ENCODE data around the gene TSHR.

DNA sequence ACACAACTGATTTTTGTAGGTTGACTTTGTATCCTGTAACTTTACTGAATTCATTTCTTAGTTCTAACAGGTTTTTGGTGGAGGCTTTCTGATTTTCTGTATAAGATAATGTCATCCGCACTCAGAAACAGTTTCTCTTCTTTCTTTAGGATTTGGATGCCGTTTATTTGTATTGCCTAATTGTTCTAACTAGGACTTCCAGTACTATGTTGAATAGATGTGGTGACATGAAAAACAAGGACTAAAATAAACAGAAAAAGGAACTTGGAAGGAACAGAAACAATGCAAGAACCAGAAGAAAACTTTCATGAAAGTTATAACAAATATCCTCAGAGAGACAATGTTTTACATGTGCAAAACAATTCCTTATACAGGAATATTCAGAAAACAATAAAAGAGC, 165.1 kb downstream of the TSHR start:
- TF ChIP-seq, protein P1, sequence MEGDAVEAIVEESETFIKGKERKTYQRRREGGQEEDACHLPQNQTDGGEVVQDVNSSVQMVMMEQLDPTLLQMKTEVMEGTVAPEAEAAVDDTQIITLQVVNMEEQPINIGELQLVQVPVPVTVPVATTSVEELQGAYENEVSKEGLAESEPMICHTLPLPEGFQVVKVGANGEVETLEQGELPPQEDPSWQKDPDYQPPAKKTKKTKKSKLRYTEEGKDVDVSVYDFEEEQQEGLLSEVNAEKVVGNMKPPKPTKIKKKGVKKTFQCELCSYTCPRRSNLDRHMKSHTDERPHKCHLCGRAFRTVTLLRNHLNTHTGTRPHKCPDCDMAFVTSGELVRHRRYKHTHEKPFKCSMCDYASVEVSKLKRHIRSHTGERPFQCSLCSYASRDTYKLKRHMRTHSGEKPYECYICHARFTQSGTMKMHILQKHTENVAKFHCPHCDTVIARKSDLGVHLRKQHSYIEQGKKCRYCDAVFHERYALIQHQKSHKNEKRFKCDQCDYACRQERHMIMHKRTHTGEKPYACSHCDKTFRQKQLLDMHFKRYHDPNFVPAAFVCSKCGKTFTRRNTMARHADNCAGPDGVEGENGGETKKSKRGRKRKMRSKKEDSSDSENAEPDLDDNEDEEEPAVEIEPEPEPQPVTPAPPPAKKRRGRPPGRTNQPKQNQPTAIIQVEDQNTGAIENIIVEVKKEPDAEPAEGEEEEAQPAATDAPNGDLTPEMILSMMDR (conservative IDR thresholded peaks at IDR 0.05; ENCODE audit: low read length) = no peak
- no peak for TF ChIP-seq EZH2phosphoT487 (IDR thresholded peaks at IDR 0.05; ENCODE audit: borderline replicate concordance, low read depth, low read length)

Measured in OCI-LY7 (cell line).